Measurements from ENCODE around the gene CYLD. TPM values are rescaled to one million over a fixed set of nuclear protein-coding genes. Genes with fewer than 3 reads are reported as not detected.

CYLD gene
- total and polyA plus RNA-seq, 2 experiments from 2014 or later: 6.9 to 30.9 TPM

- TF ChIP-seq ZNF462 (CRISPR knock-in tag; IDR thresholded peaks at IDR 0.05): no peak
- TF ChIP-seq EZH2phosphoT487 (IDR thresholded peaks at IDR 0.05; ENCODE audit: unreplicated experiment): no peak
- TF ChIP-seq ZNF331 (CRISPR knock-in tag; IDR thresholded peaks at IDR 0.05; ENCODE audit: low read depth): no peak
- TF ChIP-seq, protein P1, sequence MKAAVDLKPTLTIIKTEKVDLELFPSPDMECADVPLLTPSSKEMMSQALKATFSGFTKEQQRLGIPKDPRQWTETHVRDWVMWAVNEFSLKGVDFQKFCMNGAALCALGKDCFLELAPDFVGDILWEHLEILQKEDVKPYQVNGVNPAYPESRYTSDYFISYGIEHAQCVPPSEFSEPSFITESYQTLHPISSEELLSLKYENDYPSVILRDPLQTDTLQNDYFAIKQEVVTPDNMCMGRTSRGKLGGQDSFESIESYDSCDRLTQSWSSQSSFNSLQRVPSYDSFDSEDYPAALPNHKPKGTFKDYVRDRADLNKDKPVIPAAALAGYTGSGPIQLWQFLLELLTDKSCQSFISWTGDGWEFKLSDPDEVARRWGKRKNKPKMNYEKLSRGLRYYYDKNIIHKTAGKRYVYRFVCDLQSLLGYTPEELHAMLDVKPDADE (IDR thresholded peaks at IDR 0.05): no peak
Measured at GRCh38 chr16:50815382-50815781, 73.5 kb downstream of the CYLD start (continued).

- Histone ChIP-seq H4K20me1 (replicated peaks; ENCODE audit: insufficient read depth) (no peaks in the 10 kb centered on the region), H3K4me3 (no peak overlapping the region), H3K4me2 (no peak overlapping the region), H3K27me3 (ENCODE audit: insufficient read depth) (no peaks in the 10 kb centered on the region), H3K79me2 (replicated peaks; ENCODE audit: insufficient read depth) (no peaks in the 10 kb centered on the region), H3K36me3 (ENCODE audit: insufficient read depth) (no peaks in the 10 kb centered on the region), H3K4me1 (ENCODE audit: insufficient read depth) (no peaks in the 10 kb centered on the region), H2AFZ (no peak overlapping the region), H3F3A (replicated peaks; ENCODE audit: low read depth) (no peaks in the 10 kb centered on the region), H3K9me2 (ENCODE audit: insufficient read depth) (0 out of 2 replicates have a peak, but pooled peaks cover 2% of the 10 kb centered on the region), H3K27ac (ENCODE audit: low read depth) (no peak overlapping the region)
- no peak overlapping the region for H3K27ac Mint-ChIP-seq
- H3K4me3 Mint-ChIP-seq: no peak overlapping the region
- peaks cover 3% of the 10 kb centered on the region; the same call in 2 of the 3 replicates for H3K4me1 Mint-ChIP-seq
- no peaks in the 10 kb centered on the region for H3K9me3 Mint-ChIP-seq
- H3K36me3 Mint-ChIP-seq (ENCODE audit: low read depth): no peaks in the 10 kb centered on the region
- ATAC-seq (no peak), DNase-seq (ENCODE audit: low spot score) (no peak)
- H3K27me3 Mint-ChIP-seq (ENCODE audit: insufficient read depth, low read depth, poor library complexity): peaks cover 8% of the 10 kb centered on the region
- no peak for TF ChIP-seq NANOG (IDR thresholded peaks at IDR 0.05; ENCODE audit: borderline replicate concordance)
- no peak for TF ChIP-seq CTCF (conservative IDR thresholded peaks at IDR 0.05; ENCODE audit: low read depth in 2 of 2)
Measured at GRCh38 chr16:50816901-50817555, 75.1 kb downstream of the CYLD start.

All from GM23338 (cell line).